Endothelial cell of umbilical vein (primary cell): ENCODE data around the gene GIN1. TPM values are rescaled to one million over a fixed set of nuclear protein-coding genes. Genes with fewer than 3 reads are reported as not detected.

Source experiments
- BruUV-seq: library from RNA; stranded (reverse); fragments of 400-500 nt; replicated peaks from 2 replicates; lab custom pipeline; 2021; lab: Mats Ljungman, UMichigan
- CTCF ChIA-PET: fragments of 300-600, 350-600 bp; sonication (Branson Sonifier 250); formaldehyde crosslinking; loops from one replicate; lab custom pipeline; 2021; ENCODE audit warnings: antibody characterized with exemption, inconsistent platforms; lab: Charles Lee
- POLR2A ChIA-PET: fragments of 300-600, 350-600 bp; sonication (Branson Sonifier 250); formaldehyde crosslinking; loops from one replicate; lab custom pipeline; 2021; ENCODE audit warnings: antibody characterized with exemption, inconsistent platforms; lab: Charles Lee
- DNase-seq: peaks from one replicate; pipeline ENCODE4 v3.0.0-alpha.2; 2011; ENCODE audit warnings: low read depth, low spot score
- FAIRE-seq: peaks from 2 replicates; lab custom pipeline; 2011; peaks lifted over from hg19 to GRCh38; lab: Jason Lieb, UNC
- H2AFZ ChIP-seq: 2 replicates; pipeline ENCODE4 v1.6.0; 2012; ENCODE audit warnings: low read depth, low read length, control low read depth, inconsistent platforms
- H3K27ac ChIP-seq: 2 replicates; pipeline ENCODE4 v1.5.1; 2011; ENCODE audit warnings: low read depth, mild to moderate bottlenecking, control low read depth, low read length, moderate library complexity; ENCODE audit not compliant: insufficient read depth
- H3K27me3 ChIP-seq, 2 experiments: 2 replicates each; pipeline versions ENCODE4 v1.6.0 to v1.6.1; 2011; ENCODE audit warnings: low read length in 2 of 2, mixed read lengths in 1 of 2; ENCODE audit not compliant: control insufficient read depth in 2 of 2, insufficient read depth in 2 of 2
- H3K36me3 ChIP-seq, 2 experiments: 2 replicates in 1 of 2; 3 replicates in 1 of 2; pipeline ENCODE4 v1.5.1; 2011; ENCODE audit warnings: low read length in 2 of 2, mild to moderate bottlenecking in 1 of 2, moderate library complexity in 1 of 2; ENCODE audit not compliant: control insufficient read depth in 2 of 2, insufficient read depth in 2 of 2; ENCODE audit errors: extremely low read depth in 1 of 2
- H3K4me1 ChIP-seq: 3 replicates; pipeline ENCODE4 v1.5.1; 2011; ENCODE audit warnings: mild to moderate bottlenecking, low read length; ENCODE audit not compliant: control insufficient read depth, insufficient read depth; ENCODE audit errors: extremely low read depth
- H3K4me2 ChIP-seq: 2 replicates; pipeline ENCODE4 v1.6.1; 2011; ENCODE audit warnings: low read length, control low read depth, mixed read lengths; ENCODE audit not compliant: insufficient read depth
- H3K4me3 ChIP-seq, 3 experiments: fragments of 200-600 bp in 1 of 3; sonication (generic), shearing (Covaris generic) in 1 of 3; replicated peaks in 1 of 3; 2 replicates each; pipeline ENCODE4 v1.5.1; 2011 to 2016; ENCODE audit warnings: control low read depth in 3 of 3, low read length in 3 of 3, mild to moderate bottlenecking in 2 of 3, inconsistent platforms in 1 of 3, low read depth in 1 of 3, moderate library complexity in 1 of 3; ENCODE audit not compliant: insufficient read depth in 1 of 3
- H3K79me2 ChIP-seq: 2 replicates; pipeline ENCODE4 v1.6.0; 2012; ENCODE audit warnings: low read length, inconsistent platforms; ENCODE audit not compliant: control insufficient read depth, insufficient read depth
- H3K9ac ChIP-seq: replicated peaks from 2 replicates; pipeline ENCODE3; 2011; ENCODE audit warnings: low read length, control low read depth; ENCODE audit not compliant: insufficient read depth; ENCODE audit errors: extremely low read depth
- H3K9me1 ChIP-seq: replicated peaks from 3 replicates; pipeline ENCODE4 v1.6.0; 2011; ENCODE audit warnings: mild to moderate bottlenecking, low read length; ENCODE audit not compliant: control insufficient read depth, insufficient read depth; ENCODE audit errors: extremely low read depth
- H3K9me3 ChIP-seq: replicated peaks from 2 replicates; pipeline ENCODE4 v1.5.1; 2012; ENCODE audit warnings: low read length, inconsistent platforms; ENCODE audit not compliant: control insufficient read depth, insufficient read depth
- H4K20me1 ChIP-seq: replicated peaks from 2 replicates; pipeline ENCODE3; 2011; ENCODE audit warnings: mild to moderate bottlenecking, low read length; ENCODE audit not compliant: control insufficient read depth, insufficient read depth; ENCODE audit errors: extremely low read depth
- CTCF ChIP-seq, 2 donors: IDR thresholded peaks; 1 replicate in 1 of 2; 2 replicates in 1 of 2; pipeline ENCODE4 v1.5.1; 2011; ENCODE audit warnings: low read length in 2 of 2, mild to moderate bottlenecking in 2 of 2, moderate library complexity in 2 of 2, control low read depth in 1 of 2, inconsistent platforms in 1 of 2, low read depth in 1 of 2; ENCODE audit not compliant: insufficient read depth in 1 of 2; ENCODE audit errors: extremely low read depth in 1 of 2
- EZH2 ChIP-seq: IDR thresholded peaks from 2 replicates; pipeline ENCODE4 v1.6.1; 2012; ENCODE audit warnings: borderline replicate concordance, low read depth, mild to moderate bottlenecking, moderate library complexity, low read length, inconsistent platforms; ENCODE audit not compliant: severe bottlenecking
- FOS ChIP-seq: IDR thresholded peaks from 2 replicates; pipeline ENCODE4 v1.6.1; 2011; ENCODE audit warnings: mild to moderate bottlenecking, low read length, moderate library complexity, borderline replicate concordance; ENCODE audit not compliant: insufficient read depth
- JUN ChIP-seq: IDR thresholded peaks from 2 replicates; pipeline ENCODE4 v1.6.1; 2011; ENCODE audit warnings: borderline replicate concordance, low read depth; ENCODE audit not compliant: insufficient read length, insufficient read depth
- MYC ChIP-seq: IDR thresholded peaks from one replicate; pipeline ENCODE4 v1.6.1; 2011; ENCODE audit warnings: mild to moderate bottlenecking, low read depth, low read length
- POLR2AphosphoS5 ChIP-seq: IDR thresholded peaks from 2 replicates; pipeline ENCODE4 v1.6.1; 2012; ENCODE audit warnings: low read depth, mild to moderate bottlenecking, control low read depth, low read length, moderate library complexity; ENCODE audit not compliant: insufficient read depth
- dilution Hi-C: fragments of 300-500 bp; cut with MboI; formaldehyde crosslinking; loops from one replicate; pipeline ENCODE4 v1.15.0; 2019; ENCODE audit warnings: low sequenced_read_pairs; ENCODE audit not compliant: extremely low pct_ligation_motif_present
- intact Hi-C: fragments of 100-400 bp; cut with micrococcal nuclease; formaldehyde crosslinking; loops from one replicate; pipeline ENCODE4 v1.10.0; 2022
- polyA plus RNA-seq, 4 experiments: library from polyadenylated mRNA; depleted of rRNA in 3 of 4; stranded (reverse) in 3 of 4; unstranded in 1 of 4; fragments of >200 nt; gene quantifications; 2 replicates each; pipeline versions ENCODE4 v1.2.1 to v1.2.3, GENCODE V29; 2011 to 2012; ENCODE audit warnings: missing spikeins in 1 of 4
- total RNA-seq: library from RNA; stranded (reverse); gene quantifications from 2 replicates; pipeline ENCODE4 v1.2.3, GENCODE V29; 2021
- TF ChIP-seq, protein P1 (sequence below): IDR thresholded peaks from 2 replicates; pipeline ENCODE4 v1.6.1; 2011; ENCODE audit not compliant: insufficient read depth, insufficient read length

GIN1 gene
- total and polyA plus RNA-seq, 2 donors (not counting 3 experiments of a cell fraction or from before 2014, with no cell fraction given): 0.98 to 4.4 TPM

DNA sequence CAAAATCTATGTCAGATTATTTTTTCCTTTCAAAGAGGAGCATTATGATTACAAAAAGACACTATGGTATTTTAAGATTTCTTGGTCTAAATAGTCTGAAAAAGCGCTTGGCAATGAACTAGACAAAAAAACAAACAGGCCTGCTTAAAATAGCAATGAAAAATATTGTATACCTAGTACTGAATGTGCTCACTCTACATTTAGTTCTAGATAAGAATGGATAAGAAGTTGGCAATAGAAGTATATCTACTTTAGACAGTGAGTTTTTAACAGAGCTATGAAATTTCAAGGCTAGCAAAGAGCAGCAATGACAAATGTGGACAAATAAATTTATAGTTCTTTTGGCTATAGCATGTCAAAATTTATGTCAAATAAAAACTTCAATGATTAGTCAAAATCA is 26.2 kb downstream of the GIN1 start:
- dilution Hi-C loops (no loop called here), intact Hi-C loops (no loop called here)
- H3K9ac ChIP-seq: no peak overlapping the region
- FAIRE-seq: no peak
- no peak overlapping the region for H3K4me3 ChIP-seq
- BruUV-seq: no TSS peak
- no peaks in the 10 kb centered on the region for H3K36me3 ChIP-seq
- no peaks in the 10 kb centered on the region for H3K4me1 ChIP-seq
- ChIA-PET CTCF (interaction anchor here (0.6 kb wide), 1 partner anchor 11 kb away, joined by 3 read pairs; no protein-coding TSS in a partner anchor), POLR2A (no interaction called here)
- H4K20me1 ChIP-seq: no peaks in the 10 kb centered on the region
- no peaks in the 10 kb centered on the region for H3K79me2 ChIP-seq
- no peak overlapping the region for H3K27ac ChIP-seq
- no peaks in the 10 kb centered on the region for H3K9me3 ChIP-seq
- no peaks in the 10 kb centered on the region for H3K9me1 ChIP-seq
- TF ChIP-seq, protein P1, sequence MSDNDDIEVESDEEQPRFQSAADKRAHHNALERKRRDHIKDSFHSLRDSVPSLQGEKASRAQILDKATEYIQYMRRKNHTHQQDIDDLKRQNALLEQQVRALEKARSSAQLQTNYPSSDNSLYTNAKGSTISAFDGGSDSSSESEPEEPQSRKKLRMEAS: no peak
- no peak for TF ChIP-seq MYC
- no peak for TF ChIP-seq JUN
- no peak for TF ChIP-seq EZH2
- TF ChIP-seq CTCF (IDR thresholded peaks at IDR 0.05; ENCODE audit: extremely low read depth in 1 of 2, insufficient read depth in 1 of 2, low read depth in 1 of 2, low read length in 2 of 2): no peak
- no peak for TF ChIP-seq FOS
- TF ChIP-seq POLR2AphosphoS5: no peak
- no peak for DNase-seq
- no peak overlapping the region for H2AFZ ChIP-seq
- H3K27me3 ChIP-seq: no peaks in the 10 kb centered on the region
- H3K4me2 ChIP-seq: no peak overlapping the region
